Endothelial cell of umbilical vein (primary cell): Measurements from ENCODE around the gene FOS.
A peak's percentile ranks its signal among the peaks of the same experiment; 100 is the strongest.

Experiments
- CTCF ChIP-seq, 2 donors: IDR thresholded peaks; 1 replicate in 1 of 2; 2 replicates in 1 of 2; pipeline ENCODE4 v1.5.1; 2011; ENCODE audit warnings: low read length in 2 of 2, mild to moderate bottlenecking in 2 of 2, moderate library complexity in 2 of 2, control low read depth in 1 of 2, inconsistent platforms in 1 of 2, low read depth in 1 of 2; ENCODE audit not compliant: insufficient read depth in 1 of 2; ENCODE audit errors: extremely low read depth in 1 of 2
- EZH2 ChIP-seq: IDR thresholded peaks from 2 replicates; pipeline ENCODE4 v1.6.1; 2012; ENCODE audit warnings: borderline replicate concordance, low read depth, mild to moderate bottlenecking, moderate library complexity, low read length, inconsistent platforms; ENCODE audit not compliant: severe bottlenecking
- JUN ChIP-seq: IDR thresholded peaks from 2 replicates; pipeline ENCODE4 v1.6.1; 2011; ENCODE audit warnings: borderline replicate concordance, low read depth; ENCODE audit not compliant: insufficient read length, insufficient read depth
- MAX ChIP-seq: IDR thresholded peaks from 2 replicates; pipeline ENCODE4 v1.6.1; 2011; ENCODE audit not compliant: insufficient read depth, insufficient read length
- POLR2A ChIP-seq: IDR thresholded peaks from 2 replicates; pipeline ENCODE4 v1.6.1; 2012; ENCODE audit warnings: low read depth, mild to moderate bottlenecking, control low read depth, low read length
- POLR2AphosphoS5 ChIP-seq: IDR thresholded peaks from 2 replicates; pipeline ENCODE4 v1.6.1; 2012; ENCODE audit warnings: low read depth, mild to moderate bottlenecking, control low read depth, low read length, moderate library complexity; ENCODE audit not compliant: insufficient read depth

GRCh38 chr14:75230140-75230792 is 48.4 kb upstream of the FOS start:
- peak; percentile 1 to 12 for TF ChIP-seq CTCF (IDR thresholded peaks at IDR 0.05; ENCODE audit: extremely low read depth in 1 of 2, insufficient read depth in 1 of 2, low read depth in 1 of 2, low read length in 2 of 2)
- no peak for TF ChIP-seq POLR2A
- TF ChIP-seq JUN = no peak
- no peak for TF ChIP-seq EZH2
- no peak for TF ChIP-seq POLR2AphosphoS5
- TF ChIP-seq MAX = no peak
